ENCODE measurements around the gene TIFAB.

The TIFAB gene

GRCh38 chr5:135449644-135450043 is 2.5 kb downstream of the TIFAB start:
- H3K4me3 ChIP-seq (ENCODE audit: low read depth, low read length) = no peak overlapping the region
- TF ChIP-seq CTCF (IDR thresholded peaks at IDR 0.05; ENCODE audit: low read depth, low read length) = no peak

DNA sequence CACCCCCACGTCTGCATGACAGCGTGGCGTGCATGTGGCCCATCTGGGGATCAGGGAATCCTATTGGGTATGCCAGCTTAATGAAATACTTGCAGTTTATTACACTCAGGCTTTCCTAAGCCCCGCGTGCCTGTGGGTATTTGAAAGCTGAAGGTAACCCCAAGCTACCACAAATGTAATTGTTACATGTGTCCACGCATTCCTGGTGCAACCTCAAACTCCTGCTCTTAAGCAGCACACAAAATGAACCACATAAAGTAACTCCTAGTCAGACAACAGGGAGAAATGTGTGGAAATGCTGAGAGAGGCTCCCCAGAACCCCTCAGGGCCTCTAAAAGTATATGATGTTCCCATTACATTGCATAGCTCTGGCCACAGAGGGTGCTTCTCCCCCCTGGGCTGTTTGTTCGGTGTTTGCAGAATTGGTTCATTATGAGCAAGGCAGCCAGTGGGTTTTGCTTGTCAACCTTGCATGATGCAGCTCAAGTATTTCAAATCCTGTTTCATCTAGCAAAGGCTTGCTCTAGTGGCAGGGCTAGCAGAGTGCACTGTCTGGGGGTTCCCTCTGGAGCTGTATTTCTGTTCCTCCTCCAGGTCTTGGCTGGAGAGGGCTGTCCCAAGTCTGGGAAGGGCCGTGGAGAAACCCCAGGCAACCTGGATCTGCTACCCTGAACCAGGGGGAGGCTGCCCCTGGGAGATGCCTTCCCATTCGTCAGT is 3.2 kb downstream of the TIFAB start:
- H3K4me3 ChIP-seq (ENCODE audit: low read depth, low read length) = no peak overlapping the region
- TF ChIP-seq CTCF (IDR thresholded peaks at IDR 0.05; ENCODE audit: low read depth, low read length) = no peak

- H3K4me3 ChIP-seq (ENCODE audit: low read depth, low read length) = no peak overlapping the region
- no peak for TF ChIP-seq CTCF (IDR thresholded peaks at IDR 0.05; ENCODE audit: low read depth, low read length)
These were observed 3.9 kb downstream of the TIFAB start for GRCh38 chr5:135448071-135448739.

DNA sequence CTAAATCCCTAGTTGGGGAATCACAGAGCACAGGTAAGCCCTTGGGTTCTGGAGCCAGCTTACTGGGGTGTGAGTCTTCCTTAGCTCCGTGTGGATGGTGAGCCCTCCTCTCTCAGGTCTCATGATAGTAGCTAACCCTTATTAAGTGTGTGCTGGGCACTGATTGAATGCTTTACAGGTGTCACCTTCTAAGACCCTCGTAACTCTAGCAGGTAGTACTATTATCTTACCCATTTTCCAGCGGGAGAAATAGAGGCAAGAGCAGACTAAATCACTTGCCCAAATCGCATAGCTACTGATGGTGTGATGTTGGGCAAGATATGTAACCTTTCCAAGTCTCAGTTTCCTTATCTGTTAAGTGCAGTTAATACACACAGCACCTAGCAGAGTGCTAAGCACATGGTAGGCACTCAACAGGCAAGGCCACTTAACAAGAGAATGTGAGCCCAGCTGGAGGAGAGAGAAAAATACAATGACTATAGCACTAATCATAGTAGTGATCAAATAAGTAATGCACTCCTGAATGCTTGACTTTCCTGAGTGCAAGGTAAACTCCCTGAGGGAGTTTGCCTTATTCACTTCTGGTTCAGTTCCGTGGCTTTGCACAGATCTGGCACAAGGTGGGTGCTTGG is 4.7 kb downstream of the TIFAB start, which contains the start of gene DCANP1:
DCANP1 (minus strand) TSS at position 51 of the 632 bp plus-strand sequence. CDS start 240 bp downstream, outside the sequence.
- no peak within 1 kb of the TSS for H3K4me3 ChIP-seq (ENCODE audit: low read depth, low read length)
- TF ChIP-seq CTCF (IDR thresholded peaks at IDR 0.05; ENCODE audit: low read depth, low read length) = no peak

DNA sequence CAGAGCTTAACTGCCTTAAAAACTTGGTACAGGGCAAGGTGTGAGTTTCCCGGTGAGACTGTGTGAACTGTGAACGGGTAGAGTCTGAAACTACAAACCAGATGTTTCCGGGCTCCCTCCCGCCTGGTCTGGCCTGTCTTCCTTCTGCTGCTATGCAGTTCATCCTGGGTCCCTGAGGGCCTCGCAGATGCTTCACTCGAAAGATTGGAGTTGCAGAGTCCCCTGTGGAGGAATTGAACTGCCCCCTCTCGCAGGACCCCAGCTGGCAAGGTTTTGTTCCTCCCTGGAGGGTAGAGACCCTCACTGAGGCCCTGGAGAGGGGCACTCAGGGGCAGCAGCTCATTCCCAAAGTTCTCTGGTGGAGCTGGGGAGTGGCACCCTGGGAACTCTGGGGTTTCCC is 5.5 kb downstream of the TIFAB start:
- no peak for TF ChIP-seq CTCF (IDR thresholded peaks at IDR 0.05; ENCODE audit: low read depth, low read length)
- no peak overlapping the region for H3K4me3 ChIP-seq (ENCODE audit: low read depth, low read length)

DNA sequence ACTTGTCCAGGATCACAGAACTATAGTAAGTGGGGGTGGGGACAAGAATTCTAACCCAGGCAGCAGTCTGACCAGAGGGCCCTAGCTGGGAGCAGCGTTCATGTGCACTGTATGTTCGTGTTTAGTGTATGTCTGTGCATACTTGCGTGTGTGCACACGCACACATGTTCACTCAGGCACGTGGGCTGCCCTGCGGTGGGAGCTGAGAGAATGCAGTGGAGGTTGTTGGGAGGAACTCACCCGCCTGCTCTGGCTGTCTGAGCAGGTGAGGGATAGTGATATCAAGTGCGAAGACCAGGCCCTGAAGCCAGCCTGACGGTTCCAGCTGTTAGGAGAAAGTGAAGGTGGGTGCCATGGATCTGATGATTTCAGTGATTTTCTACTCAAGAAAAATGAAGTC is 5.9 kb downstream of the TIFAB start:
- no peak overlapping the region for H3K4me3 ChIP-seq (ENCODE audit: low read depth, low read length)
- no peak for TF ChIP-seq CTCF (IDR thresholded peaks at IDR 0.05; ENCODE audit: low read depth, low read length)
